Stimulated activated CD4-positive, alpha-beta T cell treated with anti-CD3 and anti-CD28 coated beads, Interleukin-1b, Interleukin-23, amount 100 ng/mL, for 4 hours (primary cell): ENCODE measurements around the gene ZNF697.

Experiments used
- DNase-seq, 2 donors: peaks; one replicate each; pipeline ENCODE4 v3.0.0-alpha.2; 2020; ENCODE audit warnings: low read depth in 2 of 2

Gene ZNF697

DNA sequence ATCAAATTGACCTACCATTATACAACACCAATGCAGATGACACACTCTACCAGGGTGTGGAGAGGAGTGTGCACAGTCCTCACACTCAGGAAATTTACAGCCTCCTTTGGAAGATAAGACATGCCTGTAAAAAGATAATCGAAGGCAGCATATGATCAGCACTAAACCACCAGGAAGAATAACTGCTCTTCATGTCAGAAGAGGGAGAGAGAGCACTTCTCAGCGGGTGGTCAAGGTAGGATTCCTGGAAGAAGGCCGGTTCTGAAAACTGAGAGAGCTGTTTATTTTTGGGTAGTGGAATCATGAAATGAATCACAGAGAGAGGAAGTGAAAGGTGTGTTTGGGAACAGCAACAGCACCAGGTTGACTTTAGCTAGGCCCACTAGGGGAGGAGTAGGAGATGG, 14.0 kb upstream of the ZNF697 start:
- no peak for DNase-seq

DNA sequence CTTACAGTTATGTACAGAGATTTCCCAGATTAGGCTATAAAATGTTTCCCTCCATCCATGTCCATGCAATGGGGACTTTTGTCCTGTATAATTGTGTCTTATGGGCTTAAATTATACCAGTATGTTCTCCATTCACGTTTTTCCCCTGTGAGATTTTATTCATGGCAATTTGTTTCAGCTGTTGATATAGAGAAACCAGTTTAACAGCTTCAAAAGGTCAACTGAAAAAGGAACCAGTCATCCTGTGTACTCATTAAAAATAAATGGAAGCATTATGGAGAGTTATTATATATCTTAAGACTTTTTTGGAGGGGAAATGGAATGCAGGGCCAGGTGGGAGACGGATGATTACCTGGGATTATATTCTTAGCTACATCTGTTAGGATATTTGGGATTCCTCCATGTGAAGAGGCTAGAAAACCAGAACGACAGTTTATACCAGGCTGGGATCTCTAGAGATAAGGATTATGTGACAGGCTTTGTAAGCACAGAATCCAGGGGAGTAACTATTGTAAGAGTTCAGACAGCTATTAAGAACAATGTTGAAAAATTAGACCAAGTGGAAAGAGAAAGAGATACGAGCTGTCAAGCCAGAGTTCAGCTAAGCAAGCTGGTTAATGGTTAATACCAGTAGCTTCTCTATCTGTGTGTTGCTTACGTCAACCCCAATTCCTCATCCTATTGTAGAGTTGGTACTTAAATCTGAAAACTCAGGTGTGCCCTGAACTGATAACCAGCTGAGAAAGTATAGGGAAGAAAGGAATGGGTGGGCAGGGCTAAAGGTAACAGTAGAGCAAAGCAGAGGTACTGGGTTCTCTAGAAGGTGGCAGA, 12.4 kb upstream of the ZNF697 start:
- no peak for DNase-seq

DNA sequence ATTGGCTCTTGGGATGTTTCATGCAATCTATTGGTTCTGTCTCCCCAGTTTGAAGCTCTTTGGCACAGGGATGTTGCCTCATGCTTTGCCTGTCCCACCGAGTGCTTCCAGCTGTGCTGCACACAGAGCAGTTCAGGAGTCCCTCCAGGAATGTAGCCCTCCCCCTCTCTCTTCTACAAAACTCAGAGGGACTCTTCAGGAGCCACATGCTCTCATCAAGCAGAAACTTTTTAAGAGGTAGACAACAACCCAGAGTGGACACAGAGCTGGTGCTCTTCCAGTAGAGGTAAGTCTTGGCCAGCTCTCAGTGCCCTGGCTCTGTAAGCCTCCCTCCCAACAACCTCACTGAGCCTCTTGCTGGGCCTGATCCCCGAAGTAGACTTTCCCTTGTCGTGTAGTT, 11.6 kb upstream of the ZNF697 start:
- no peak for DNase-seq

DNA sequence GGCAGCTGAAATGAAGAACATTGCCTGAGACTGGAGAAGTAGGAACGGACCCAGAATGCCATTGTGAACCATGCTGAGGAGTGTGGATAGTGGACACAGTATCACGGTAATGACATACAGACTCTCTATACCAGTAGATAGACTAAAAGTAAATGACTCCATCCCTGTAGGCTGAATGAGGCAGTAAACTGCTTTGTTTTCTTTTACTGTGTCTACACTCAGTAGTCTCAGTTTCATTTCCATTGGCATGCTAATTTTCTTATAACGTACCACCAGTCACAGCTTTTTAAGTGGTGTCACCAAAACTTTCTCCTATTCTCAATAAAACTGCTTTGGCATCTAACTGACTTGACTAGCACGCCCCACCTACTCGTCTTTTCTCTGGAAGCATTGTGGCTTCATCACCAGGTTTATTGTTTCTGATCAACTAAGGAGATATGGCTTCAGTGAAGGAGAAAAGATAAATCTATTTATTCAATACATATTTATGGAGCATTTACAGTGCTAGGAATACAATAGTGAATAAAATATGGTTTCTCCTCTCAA, 8.4 kb upstream of the ZNF697 start:
- no peak for DNase-seq

DNA sequence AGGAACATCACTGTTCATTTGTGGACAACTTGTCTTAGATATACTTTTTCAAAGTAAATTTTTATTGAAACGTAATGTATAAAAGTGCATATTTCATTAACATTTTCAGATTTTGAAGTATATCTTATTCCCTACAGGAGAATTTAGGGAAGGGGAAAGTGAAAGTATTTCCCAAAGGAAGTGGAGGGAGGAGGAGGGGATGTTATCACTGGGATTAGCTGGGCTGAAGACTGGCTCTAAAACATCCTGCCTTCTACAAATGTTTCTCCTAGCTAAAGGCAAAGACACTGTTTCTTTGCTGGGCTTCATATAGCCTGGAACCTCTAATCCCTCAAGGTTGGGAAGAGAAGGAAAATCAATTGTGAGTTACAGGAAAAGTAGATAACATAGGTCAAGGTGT, 7.1 kb upstream of the ZNF697 start:
- no peak for DNase-seq

DNA sequence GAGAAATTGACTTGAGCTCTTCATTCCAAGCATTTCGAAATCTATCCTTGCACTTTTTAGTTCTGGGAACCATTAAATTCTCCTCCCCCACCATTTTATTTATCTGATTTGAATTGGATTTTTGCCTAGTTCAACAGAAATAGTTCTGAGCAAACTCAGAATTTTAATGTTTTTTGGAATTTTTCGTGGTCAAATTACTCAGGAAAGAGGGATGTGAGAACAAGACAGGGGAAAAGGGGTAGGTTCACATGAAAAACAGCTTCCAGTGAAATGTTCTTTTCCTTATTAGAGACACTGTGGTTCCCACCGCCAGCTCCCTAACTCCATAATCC, 5.7 kb upstream of the ZNF697 start:
- DNase-seq, result no peak

DNA sequence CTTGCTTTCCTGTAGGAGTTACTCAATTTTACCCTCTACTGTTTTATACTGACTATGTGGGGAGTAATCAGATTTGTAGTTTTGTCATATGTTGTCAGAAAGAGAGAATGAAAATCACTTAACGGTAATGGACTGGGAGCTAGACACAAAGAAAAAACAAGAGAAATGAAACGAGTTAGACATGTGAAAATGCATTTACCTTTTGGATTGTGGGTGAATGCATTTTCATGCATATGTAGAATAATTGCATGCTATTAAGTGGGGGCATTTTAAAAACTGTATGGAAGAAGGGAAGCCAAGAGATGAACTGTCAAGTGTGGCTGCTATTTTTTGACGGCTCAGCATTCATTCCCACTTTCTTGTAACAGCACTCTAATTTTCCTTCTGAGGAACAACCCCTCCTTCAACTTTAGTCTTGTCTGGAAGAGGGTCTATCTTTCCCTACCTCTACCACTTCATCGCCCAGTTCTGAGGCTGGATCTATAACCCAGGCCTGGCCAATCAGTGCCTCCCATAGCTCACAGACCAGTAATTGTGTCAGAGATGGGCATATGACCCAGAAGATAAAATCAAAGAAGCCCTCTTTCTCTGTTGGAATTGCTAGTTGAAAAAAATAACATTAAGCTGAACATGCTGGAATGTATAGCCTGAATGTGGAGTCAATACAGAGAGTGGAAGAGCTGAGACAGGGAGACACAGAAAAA, 5.2 kb upstream of the ZNF697 start:
- DNase-seq, result no peak

DNA sequence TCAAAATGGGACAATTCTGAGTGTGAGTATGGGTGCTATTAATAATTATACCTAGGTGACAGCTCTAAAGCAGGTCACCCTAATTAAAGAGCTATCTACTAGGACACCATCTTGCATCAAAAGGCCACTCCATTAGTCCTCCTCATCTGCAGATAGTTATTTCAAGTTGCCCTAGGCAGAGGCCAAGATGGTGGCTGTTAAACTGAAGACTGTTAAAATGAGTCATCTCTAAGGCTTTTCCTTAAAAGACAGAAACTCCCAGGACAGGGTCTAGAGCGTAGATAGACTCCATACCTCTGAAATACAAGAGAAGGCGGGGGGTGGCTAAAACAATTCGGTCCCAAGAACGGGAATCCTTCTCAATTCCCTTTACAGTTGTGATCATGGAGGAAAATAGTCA, 4.5 kb upstream of the ZNF697 start:
- DNase-seq, result no peak

DNA sequence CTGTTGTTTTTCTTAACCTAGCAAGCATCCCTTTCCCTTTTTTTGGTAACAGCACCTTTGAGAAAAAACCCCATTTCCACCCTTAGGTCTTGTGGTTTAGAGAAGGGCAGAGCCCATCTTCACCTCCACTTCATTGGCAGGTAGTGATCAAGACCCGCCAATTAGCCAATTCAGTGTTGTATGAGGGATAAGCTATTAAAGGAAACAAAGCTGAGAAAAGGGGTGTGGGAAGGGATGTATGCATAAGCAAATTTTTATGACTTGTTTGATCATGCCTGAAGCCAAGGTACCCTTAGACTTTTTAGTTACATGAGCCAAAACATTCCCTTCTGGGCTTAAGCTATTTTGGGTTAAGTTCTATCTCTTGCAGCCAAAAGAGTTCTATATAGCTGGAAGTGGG, 3.6 kb upstream of the ZNF697 start:
- DNase-seq, result no peak

DNA sequence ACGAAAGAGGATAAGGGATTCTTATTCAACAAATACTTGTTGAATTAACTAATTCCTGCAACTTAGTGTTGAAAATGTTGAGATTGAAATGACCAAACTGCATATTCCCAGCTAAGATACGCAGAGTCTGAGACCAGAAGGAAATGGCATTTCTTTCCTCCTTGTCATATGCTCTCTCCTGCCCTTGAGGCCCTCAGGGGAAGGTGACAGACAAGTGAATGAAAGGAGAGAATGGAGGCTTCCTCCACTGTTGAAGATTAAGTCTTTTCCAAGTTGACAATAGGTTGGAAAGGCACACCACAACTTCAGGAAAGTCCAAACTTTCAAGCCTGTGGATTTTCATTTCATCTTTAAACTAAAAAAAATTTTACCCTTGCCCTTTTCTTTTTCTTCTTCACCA, 3.1 kb upstream of the ZNF697 start:
- DNase-seq, result no peak

DNA sequence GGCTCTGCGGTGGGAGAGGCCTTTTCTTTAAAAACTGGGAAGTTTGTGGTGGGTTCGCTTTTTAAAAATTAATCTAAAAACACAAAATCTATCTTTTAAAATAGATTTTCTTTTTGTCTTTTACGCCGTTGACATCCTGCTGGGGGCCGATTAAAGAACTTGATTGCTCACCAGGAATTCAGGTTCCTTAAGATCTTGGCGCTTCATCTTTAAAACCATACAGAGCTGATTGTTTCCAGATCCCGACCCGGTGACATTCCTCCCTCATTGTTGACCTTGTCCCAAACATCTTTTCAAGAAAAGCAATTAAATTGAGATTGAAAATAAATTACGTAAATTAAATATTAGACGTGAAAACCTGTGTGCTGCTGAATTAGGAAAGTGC, 546 bp upstream of the ZNF697 start:
- DNase-seq, result no peak

DNA sequence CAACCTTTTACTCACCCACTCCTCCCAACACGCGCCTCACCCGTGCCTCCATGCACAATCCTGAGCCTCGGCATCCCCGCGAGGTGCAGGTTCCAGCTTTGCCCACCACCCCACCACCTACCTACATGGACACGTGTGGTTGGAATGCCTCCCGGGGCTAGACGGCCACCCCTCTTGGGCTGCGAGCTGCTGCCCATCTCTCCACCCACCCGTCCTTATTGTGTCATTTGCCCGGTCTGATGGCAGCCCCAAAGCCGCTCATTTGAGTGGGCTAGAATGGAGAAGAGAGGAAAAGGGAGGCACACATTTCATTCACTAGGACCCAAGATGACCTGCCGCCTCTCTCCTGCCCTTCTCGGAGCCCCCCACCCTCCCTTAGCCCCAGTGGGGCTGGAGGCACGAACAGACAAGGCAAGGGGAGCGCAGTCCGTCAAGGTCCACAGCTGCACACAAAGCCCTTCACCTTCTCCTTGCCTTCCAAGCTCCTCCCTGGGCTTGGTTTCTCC, 785 bp downstream of the ZNF697 start:
- DNase-seq, result no peak

DNA sequence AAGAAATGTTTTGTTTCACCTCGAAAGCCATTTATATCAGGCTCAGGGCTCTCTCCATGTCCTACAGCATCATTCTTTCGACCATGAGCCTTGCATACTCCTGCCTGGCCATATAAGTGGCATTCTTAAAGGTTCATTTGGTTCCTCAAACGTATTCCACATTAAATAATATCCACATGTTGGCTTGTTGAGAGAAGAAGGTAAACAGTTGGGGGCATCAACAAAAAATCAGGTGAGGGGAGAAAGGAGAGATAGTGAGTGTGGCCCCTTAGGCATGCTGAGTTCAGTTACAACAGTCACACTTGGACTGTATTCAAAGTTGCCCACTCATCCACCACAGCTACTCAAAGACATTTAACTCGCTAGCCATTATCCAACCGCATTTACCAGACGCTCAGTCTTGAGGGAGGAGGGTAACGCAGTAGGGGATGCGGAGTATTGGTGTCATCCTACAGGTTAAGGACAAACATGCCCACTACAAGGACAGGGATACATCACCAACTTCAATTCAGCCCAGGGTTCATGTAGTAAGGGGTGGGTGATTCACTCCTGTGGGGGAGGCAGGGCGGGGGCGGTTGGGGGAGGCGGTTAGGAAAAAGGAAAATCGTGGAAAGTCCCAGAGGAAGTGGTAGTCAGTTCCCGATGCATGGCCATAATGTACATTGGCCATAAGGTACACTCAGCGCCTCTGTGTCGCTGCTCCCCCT, 1.4 kb downstream of the ZNF697 start:
- no peak for DNase-seq

DNA sequence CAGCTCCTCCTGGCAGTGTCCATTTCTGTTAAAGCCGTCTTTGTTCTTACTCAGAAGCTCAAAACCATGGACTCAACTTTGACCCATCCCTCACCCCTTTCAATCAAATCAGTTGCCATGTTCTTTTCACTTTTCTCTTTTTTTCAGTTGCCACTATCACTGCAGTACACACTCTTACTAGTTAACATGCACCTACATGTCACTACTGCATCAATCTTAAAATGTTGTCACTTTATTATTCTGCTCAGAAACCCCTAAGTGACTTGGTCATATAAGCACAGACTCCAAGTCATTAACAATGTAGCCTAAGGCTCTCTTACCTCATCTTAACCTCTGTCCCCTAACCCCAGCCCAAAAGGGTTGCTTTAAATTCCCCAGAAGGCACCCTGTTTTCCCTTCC, 9.0 kb downstream of the ZNF697 start:
- no peak for DNase-seq

DNA sequence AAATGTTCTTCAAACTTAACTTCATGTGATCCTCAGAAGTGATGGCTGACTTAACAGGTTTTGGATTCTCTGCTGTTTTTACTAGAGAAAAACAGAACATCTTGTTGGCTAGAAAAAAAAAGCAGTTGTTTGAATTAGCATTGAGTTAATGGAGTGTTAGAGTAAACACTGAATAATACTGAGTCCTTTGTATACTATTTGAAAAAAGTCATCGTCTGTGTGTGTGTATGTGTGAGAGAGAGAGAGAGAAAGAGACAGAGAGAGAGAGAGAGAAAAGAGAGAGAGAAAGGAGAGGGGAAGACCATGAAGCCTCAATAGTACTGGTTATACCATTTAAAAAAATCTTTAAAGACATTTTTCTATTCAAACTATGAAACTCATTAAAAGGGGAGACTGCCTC, 10.4 kb downstream of the ZNF697 start:
- DNase-seq, result no peak

DNA sequence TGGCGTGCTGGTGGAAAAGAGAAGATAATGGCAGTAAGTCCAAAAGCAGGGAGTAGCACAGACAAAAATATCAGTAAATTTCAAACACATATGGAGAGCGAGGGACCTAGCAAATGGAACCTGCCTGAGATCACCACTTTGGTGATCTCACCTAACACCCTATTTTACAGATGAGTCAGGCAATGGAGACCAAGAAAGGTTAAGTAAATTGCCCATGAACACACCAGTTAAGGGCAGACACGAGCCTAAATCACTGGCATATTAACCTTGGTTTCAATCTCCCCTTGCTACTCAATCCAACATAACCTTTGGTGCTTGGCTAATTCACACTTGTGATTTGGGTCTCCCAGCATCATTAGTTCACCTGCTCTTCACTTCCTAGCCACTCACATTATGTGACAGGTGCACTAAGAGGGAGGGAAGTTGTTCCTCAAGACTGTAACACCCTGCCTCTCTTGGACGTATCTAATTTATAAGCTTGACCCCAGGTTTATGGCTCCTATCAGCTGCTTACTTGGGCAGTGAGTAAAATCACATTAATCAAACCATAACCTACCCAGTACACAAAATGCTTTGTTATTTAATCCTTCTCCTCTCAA, 11.5 kb downstream of the ZNF697 start:
- no peak for DNase-seq

DNA sequence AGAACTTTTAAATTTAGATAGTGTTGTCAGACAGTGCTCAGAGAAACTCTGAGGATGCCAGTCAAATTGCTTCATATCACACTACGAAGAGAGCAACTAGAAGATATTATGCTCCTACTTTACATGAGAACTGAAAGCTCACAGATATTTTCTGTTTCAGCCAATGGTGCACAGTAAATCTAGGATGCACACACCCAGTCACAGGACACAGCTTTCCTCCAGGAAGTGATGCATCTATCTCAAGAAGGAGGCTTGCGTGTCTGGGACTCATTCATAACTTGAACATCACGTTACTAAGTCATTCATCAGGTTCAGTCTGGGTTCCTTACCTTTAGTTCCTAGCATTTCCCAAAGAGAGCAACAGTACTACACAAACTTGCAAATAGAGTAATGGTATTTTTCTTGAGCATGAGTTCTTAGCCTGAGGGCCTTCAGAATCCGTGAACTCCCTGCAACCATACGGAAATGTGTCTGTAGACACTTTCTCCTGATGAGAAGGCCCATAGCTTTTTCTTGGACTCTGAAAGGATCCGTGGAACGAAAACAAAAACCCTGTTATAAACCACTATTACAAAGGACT, 12.2 kb downstream of the ZNF697 start:
- DNase-seq, result no peak

DNA sequence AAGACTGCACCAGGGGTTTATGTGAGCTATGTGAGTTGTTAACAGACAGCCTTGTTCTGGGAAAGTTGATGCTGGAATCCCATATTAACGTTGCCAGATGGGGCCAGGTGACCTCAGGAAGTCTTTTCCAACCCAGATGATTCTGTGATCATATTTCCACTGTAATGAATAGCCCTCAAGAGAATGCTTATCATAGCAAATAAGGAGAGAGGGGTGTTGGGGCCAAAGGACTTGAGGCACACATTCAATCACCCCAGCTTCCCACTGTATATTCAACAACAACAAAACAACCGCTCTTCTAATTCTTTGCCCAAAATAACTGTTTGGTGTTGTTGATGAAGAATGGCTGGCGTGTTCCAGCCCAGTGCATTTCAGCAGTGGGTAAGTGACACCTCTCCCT, 14.1 kb downstream of the ZNF697 start:
- DNase-seq, result no peak

DNA sequence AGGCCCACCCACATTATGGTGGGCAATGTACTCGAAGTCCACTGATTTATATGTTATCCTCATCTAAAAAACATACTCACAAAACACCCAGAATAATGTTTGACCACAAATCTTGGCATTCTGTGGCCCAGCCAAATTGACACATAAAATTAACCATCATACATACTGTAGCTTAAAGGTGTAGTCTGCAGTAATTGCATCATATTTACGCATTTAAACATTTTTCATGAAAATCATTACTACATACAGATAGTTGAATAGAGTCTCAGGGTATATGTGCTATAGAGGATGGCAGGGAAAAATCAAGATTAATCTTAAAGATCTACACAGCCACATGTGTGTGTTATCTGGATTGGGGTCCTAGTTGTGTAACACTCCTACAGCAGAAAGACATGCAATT, 14.5 kb downstream of the ZNF697 start:
- no peak for DNase-seq

DNA sequence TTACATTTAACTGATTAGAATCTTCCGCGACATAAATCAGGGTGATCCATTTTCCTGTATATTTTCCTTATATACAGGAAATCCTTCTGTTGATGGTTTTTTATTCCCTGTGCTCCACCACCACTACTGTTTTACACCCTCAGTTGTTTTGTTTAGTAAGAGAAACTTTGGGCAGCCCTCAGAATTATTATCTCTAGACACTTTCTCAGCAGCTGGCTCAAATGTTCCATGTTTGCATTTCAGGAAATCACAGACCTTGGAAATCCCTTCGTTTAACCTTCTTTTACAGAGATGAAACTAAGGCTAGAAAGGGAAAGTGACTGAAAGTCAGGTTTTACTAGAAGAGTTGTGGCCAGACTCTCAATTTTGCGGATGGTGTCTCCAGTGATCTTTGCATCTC, 15.2 kb downstream of the ZNF697 start:
- DNase-seq, result no peak

DNA sequence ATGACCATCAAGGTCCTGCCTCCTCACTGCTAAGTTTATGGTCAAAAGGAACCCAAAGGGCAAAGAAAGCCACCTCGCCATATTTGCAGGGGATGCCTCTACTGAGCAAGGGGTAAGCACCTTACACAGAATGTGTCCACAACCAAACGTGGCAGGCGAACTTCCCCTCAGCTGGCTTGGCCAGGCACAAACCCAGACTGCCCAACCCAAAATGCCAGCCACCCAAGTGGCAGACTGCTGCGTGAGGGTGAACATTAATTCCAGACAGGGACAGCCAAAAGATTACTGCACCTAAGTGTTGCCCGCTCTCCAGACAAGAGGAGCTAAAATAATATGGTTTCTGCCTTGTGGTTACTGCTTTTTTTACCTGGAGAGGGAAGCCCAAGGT, 16.0 kb downstream of the ZNF697 start:
- DNase-seq, result no peak
